ENCODE results near the gene OLA1. TPM values are rescaled to one million over a fixed set of nuclear protein-coding genes. Genes with fewer than 3 reads are reported as not detected.
"Not testable (repeated sequence)": the region's sequence is repeated elsewhere in the genome, so short reads cannot be mapped to it uniquely, and the experiment has no call there.

Gene OLA1
- total RNA-seq, 1 donor from 2014 or later = 36.1 TPM

GRCh38 chr2:174248998-174249592, 763 bp upstream of the OLA1 start:
- no peak for TF ChIP-seq POLR2AphosphoS5 (IDR thresholded peaks at IDR 0.05; ENCODE audit: insufficient read depth in 1 of 2, low read depth in 1 of 2)
- TF ChIP-seq, protein P1, sequence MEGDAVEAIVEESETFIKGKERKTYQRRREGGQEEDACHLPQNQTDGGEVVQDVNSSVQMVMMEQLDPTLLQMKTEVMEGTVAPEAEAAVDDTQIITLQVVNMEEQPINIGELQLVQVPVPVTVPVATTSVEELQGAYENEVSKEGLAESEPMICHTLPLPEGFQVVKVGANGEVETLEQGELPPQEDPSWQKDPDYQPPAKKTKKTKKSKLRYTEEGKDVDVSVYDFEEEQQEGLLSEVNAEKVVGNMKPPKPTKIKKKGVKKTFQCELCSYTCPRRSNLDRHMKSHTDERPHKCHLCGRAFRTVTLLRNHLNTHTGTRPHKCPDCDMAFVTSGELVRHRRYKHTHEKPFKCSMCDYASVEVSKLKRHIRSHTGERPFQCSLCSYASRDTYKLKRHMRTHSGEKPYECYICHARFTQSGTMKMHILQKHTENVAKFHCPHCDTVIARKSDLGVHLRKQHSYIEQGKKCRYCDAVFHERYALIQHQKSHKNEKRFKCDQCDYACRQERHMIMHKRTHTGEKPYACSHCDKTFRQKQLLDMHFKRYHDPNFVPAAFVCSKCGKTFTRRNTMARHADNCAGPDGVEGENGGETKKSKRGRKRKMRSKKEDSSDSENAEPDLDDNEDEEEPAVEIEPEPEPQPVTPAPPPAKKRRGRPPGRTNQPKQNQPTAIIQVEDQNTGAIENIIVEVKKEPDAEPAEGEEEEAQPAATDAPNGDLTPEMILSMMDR (IDR thresholded peaks at IDR 0.05) = no peak
- no peak for TF ChIP-seq POLR2A (IDR thresholded peaks at IDR 0.05)
- Histone ChIP-seq H3K4me3 (peak overlapping the region; percentile 79 to 85), H3K4me1 (peaks cover 20% of the 10 kb centered on the region), H3K9me3 (no peaks in the 10 kb centered on the region), H3K27ac (peak overlapping the region; percentile 60), H3K36me3 (no peaks in the 10 kb centered on the region), H3K27me3 (no peaks in the 10 kb centered on the region)
- intact Hi-C loops (cut with DNase I) = no loop called here
- DNase-seq (ENCODE audit: extremely low spot score in 2 of 2) = no peak

DNA sequence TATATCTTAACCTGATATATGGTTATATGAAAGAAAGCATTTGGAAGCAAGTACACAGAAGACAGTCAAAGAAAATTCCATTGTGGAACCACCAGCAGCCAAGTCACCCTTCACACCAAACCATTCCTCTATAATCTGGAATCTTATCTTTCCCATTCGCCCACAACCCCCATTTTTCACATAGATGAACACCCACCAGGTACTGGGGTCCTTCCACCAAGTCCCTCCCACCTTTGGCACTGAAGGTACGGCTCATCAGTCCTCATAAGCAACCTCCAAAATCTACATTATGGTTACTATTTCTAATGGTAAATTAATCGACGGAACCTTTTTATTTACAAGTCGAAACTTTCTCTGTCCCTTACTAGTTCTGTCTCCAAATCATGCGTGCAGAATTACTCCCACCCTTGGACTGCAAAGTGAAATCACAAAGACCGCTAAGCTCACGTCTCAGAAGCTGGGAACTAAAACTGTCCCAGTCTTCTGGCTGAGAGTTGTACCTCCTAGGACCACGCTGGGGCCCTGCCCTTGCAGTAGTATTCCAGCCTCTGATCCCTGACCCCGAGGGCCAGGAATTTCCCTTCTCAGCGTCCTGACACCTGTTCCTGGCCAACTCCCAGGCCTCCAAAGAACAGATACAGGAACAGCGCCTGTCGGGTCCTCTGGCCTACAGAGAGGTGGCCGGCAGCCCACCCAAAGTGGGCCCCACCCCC, 702 bp downstream of the OLA1 start:
- intact Hi-C loops (cut with DNase I) = no loop called here
- H3K4me1 ChIP-seq = peaks cover 20% of the 10 kb centered on the region
- no peaks in the 10 kb centered on the region for H3K27me3 ChIP-seq
- peak overlapping the region; percentile 69 for H3K27ac ChIP-seq
- H3K36me3 ChIP-seq = no peaks in the 10 kb centered on the region
- H3K9me3 ChIP-seq = no peaks in the 10 kb centered on the region
- H3K4me3 ChIP-seq = peak overlapping the region; percentile 79 to 85
- no peak for DNase-seq (ENCODE audit: extremely low spot score in 2 of 2)
- TF ChIP-seq, protein P1 (IDR thresholded peaks at IDR 0.05) = no peak
- TF ChIP-seq POLR2A (IDR thresholded peaks at IDR 0.05) = no peak
- no peak for TF ChIP-seq POLR2AphosphoS5 (IDR thresholded peaks at IDR 0.05; ENCODE audit: insufficient read depth in 1 of 2, low read depth in 1 of 2)

DNA sequence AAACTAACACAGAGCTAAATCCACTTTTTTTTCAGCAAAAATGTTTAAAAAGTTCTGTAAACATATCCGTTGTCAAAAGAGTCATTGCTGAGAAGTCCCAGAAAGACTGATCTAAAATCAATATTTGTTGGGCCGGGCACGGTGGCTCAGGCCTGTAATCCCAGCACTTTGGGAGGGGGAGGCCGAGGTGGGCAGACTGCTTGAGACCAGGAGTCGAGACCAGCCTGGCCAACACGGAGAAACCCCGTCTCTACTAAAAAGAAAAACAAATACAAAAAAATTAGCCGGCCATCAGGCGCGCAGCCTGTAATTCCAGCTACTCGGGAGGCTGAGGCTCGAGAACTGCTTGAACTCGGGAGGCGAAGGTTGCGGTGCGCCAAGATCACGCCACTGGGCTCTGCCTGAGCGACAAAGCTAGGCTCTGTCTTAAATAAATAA, 1.4 kb downstream of the OLA1 start:
- Histone ChIP-seq H3K36me3 (peaks cover 0 to 6% of the 10 kb centered on the region in 2 donors), H3K4me1 (peaks cover 20% of the 10 kb centered on the region)

DNA sequence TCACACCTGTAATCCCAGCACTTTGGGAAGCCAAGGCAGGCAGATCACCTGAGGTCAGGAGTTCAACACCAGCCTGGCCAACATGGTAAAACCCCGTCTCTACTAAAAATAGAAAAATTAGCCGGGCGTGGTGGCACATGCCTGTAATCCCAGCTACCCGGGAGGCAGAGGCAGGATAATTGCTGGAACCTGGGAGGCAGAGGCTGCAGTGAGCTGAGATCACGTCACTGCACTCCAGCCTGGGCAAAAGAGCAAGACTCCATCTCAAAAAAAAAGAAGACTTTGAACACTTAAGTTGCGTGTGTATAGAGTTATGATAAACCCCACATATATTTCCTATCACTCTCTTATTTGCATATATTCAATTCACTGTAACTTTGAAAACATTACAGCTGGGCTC, 2.7 kb downstream of the OLA1 start:
- intact Hi-C loops (cut with DNase I); H3K27ac ChIP-seq; H3K9me3 ChIP-seq; DNase-seq (ENCODE audit: extremely low spot score in 2 of 2); H3K27me3 ChIP-seq; H3K36me3 ChIP-seq; H3K4me3 ChIP-seq: not testable (repeated sequence)
- H3K4me1 ChIP-seq = peaks cover 20% of the 10 kb centered on the region

More for the DNA sequence above, 1.4 kb downstream of the OLA1 start:
- Histone ChIP-seq H3K27me3 (no peaks in the 10 kb centered on the region), H3K9me3 (no peaks in the 10 kb centered on the region), H3K4me3 (no peak overlapping the region), H3K27ac (no peak overlapping the region)
- no peak for DNase-seq (ENCODE audit: extremely low spot score in 2 of 2)
- intact Hi-C loops (cut with DNase I) = no loop called here
- TF ChIP-seq POLR2A (IDR thresholded peaks at IDR 0.05) (no peak), POLR2AphosphoS5 (IDR thresholded peaks at IDR 0.05; ENCODE audit: insufficient read depth in 1 of 2, low read depth in 1 of 2) (no peak)
- TF ChIP-seq, protein P1 (IDR thresholded peaks at IDR 0.05) = no peak

- TF ChIP-seq POLR2A (IDR thresholded peaks at IDR 0.05) (no peak), POLR2AphosphoS5 (IDR thresholded peaks at IDR 0.05; ENCODE audit: insufficient read depth in 1 of 2, low read depth in 1 of 2) (no peak)
- TF ChIP-seq, protein P1 (IDR thresholded peaks at IDR 0.05) = no peak
- Histone ChIP-seq H3K4me3 (no peak overlapping the region), H3K27ac (no peak overlapping the region), H3K9me3 (no peaks in the 10 kb centered on the region), H3K4me1 (peaks cover 20% of the 10 kb centered on the region), H3K36me3 (peaks cover 0 to 7% of the 10 kb centered on the region in 2 donors), H3K27me3 (no peaks in the 10 kb centered on the region)
- DNase-seq (ENCODE audit: extremely low spot score in 2 of 2) = no peak
- intact Hi-C loops (cut with DNase I) = no loop called here
These were observed 3.3 kb downstream of the OLA1 start for GRCh38 chr2:174245065-174245464.
